Amygdala (tissue), 56 donors: Measurements from ENCODE around the gene MNDA.
"Not testable (repeated sequence)": the region's sequence is repeated elsewhere in the genome, so short reads cannot be mapped to it uniquely, and the experiment has no call there.

Experiments used
- DNase-seq, 56 donors: peaks; one replicate each; lab custom pipeline; 2025; lab: John Stamatoyannopoulos, UW

MNDA gene

DNA sequence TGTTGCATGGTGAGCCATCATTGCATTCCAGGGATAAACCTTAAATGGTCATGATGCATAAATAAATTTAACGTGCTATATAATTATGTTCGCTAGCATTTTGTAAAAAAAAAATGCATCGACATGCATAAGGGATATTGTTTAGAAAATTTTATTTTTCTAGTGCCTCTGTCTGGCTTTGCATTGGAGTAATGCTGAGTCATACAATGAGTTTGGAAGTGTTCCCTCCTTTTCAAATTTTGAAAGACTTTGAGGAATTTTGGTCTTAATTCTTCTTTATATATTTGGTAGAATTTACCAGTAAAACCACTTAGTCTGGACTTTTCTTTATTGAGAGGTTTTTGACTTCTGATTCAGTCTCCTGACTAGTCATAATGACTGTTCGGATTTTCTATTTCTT is 4.9 kb downstream of the MNDA start:
- no peak for DNase-seq

DNA sequence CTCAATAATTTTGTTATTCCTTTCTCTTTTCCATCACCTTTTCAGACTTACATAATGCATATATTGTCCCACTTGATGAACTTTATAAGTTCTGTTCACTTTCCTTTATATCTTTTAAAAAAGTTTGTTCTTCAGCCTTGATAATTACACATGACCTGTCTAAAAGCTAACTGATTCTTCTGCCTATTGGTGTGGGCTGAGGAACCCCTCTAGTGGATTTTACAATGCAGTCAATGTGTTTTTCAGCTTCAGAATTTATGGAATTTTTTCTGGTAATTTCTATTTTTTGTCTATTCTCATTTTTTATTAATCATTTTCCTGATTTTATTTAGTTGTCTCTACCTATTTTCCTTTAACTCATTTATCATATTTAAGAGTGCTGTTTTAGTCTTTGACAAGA is 7.5 kb downstream of the MNDA start:
- no peak for DNase-seq

DNA sequence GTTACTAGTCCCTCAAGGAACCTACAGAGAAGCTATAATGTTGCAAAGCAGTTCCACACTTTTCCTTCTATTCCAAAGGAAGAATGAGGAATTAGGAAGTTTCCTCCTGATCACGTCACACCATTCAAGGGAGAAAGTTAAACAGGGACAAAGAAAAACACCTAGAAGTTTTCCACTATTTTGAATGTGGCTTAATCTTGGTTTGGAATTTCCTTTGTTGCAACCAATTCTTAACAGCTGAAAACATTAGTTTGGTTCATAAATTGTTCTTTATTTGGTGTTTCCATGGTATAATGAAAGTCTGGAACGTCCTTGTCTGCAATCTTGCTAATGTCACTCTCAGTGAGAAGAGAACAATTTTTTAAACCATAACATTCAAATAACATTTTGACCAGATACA is 8.4 kb downstream of the MNDA start:
- DNase-seq, result no peak

DNA sequence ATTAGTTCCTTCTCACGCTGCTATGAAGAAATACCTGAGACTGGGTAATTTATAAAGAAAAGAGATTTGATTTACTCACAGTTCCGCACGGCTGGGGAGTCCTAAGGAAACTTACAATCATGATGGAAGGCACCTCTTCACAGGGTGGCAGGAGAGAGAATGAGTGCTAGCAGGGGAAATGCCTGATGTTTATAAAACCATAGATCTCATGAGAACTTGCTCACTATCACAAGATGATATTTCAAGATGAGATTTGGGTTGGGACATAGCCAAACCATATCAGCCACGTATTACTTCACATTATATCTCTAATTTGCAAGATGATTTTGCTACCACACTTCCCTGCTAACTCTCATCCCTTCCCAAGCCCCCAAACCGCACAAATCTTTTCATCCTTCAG is 9.1 kb downstream of the MNDA start:
- no peak for DNase-seq

DNA sequence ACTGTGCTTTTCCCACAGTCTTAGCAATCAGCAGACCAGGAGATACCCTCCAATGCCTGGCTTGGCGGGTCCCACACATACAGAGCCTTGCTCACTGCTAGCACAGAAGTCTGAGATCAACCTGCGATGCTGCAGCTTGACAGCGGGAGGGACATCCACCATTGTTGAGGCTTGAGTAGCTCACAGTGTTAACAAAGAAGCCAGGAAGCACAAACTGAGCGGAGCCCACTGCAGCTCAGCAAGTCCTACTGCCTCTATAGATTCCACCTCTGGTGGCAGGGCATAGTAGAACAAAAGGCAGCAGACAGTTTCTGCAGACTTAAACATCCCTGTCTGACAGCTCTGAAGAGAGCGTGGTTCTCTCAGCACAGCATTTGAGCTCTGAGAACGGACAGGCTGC is 33.4 kb downstream of the MNDA start:
- no peak for DNase-seq

DNA sequence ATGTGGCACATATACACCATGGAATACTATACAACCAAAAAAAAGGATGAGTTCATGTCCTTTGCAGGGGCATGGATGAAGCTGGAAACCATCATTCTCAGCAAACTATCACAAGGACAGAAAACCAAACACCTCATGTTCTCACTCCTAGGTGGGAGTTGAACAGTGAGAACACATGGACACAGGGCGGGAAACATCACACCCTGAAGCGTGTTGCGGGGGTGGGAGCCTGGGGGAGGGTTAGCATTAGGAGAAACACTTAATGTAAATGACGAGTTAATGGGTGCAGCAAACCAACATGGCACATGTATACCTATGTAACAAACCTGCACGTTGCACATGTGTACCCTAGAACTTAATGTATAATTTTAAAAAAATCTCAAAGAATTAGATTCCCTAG is 39.3 kb downstream of the MNDA start:
- DNase-seq, result not testable (repeated sequence)

DNA sequence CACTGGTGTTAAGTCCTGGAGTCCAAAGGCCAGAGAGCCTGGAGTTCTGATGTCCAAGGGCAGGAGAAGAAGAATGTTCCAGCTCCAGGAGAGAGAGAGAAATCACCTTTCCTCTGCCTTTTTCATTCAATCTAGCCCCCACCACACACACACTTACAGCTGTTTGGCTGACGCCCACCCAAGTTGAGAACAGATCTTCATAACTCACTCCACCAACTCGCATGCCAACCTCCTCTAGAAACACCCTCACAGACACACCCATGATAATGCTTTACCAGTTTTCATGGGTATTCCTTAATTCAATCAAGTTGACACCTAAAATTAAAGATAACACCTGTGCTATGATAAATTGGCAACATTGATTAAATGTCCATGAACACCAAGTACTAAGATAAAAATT is 42.0 kb downstream of the MNDA start:
- no peak for DNase-seq

DNA sequence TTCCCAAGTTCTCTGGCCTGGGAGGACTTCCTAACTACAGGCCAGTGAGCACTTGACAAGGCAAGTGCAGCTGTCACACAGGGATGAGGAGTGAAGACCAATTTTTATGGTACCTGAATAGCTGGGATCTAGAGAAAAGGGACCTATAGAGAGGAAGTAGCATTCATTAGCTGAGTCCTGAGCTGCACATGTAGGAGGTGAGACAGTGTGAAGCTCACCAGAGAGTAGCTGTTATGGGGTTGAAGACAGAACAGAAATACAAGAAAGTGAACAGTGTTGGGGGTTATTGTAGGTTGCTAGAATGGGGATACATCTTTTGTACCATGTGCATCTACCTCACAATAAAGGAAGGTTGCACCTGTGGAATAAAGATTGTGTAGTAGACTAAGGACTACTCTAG is 62.5 kb downstream of the MNDA start:
- DNase-seq, result no peak

DNA sequence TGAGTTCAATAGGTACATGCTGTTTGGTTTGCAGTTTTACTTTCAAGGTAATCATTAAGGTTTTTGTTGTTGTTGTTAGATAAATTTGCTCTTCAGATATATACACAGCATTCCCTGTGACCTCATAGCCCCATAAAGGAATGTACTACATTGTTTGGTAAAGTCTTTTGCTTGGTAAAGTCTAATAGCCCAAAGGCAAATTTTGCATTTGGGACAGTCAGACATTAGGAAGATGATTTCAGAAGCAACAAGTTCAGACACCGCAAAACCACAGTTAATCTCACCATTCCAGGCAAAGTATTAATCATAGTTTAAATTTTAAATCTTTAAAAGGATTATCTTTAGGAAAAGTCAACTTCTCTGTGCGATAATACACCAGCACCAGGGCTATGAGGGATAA is 67.6 kb downstream of the MNDA start:
- DNase-seq, result no peak
